HL-60 (cell line): ENCODE data around the gene PCSK9.

Source experiments
- CTCF ChIP-seq: IDR thresholded peaks from one replicate; pipeline ENCODE4 v1.5.1; 2011; ENCODE audit warnings: low read length, control low read depth, inconsistent platforms; ENCODE audit not compliant: insufficient read depth
- GABPA ChIP-seq: IDR thresholded peaks from 2 replicates; pipeline ENCODE4 v1.6.1; 2012; ENCODE audit warnings: low read depth
- POLR2AphosphoS5 ChIP-seq: IDR thresholded peaks from 2 replicates; pipeline ENCODE4 v1.6.1; 2012; ENCODE audit warnings: low read depth
- REST ChIP-seq: IDR thresholded peaks from 2 replicates; pipeline ENCODE4 v1.6.1; 2012; ENCODE audit warnings: low read depth; ENCODE audit not compliant: insufficient replicate concordance
- SPI1 ChIP-seq: IDR thresholded peaks from 2 replicates; pipeline ENCODE4 v1.6.1; 2012; ENCODE audit warnings: low read depth, mild to moderate bottlenecking, borderline replicate concordance

GRCh38 chr1:55006931-55007330 is 32.4 kb upstream of the PCSK9 start:
- TF ChIP-seq CTCF (no peak), REST (no peak), POLR2AphosphoS5 (no peak), GABPA (no peak), SPI1 (no peak)
